ENCODE measurements around the gene SSBP4. TPM values are rescaled to one million over a fixed set of nuclear protein-coding genes. Genes with fewer than 3 reads are reported as not detected.
A peak's percentile ranks its signal among the peaks of the same experiment; 100 is the strongest.

SSBP4 gene
- total and polyA plus RNA-seq, 2 of the 4 experiments (the other 2 are of a cell fraction), result 14.9 to 39.7 TPM

GRCh38 chr19:18429717-18430416, 10.7 kb downstream of the SSBP4 start:
- H2AK5ac ChIP-seq (ENCODE audit: low read depth, low read length), result peak overlapping the region; percentile 76; the same call in 1 of the 2 replicates
- H4K91ac ChIP-seq (ENCODE audit: insufficient read depth, low read depth, low read length), result no peak overlapping the region
- peaks cover 9 to 55% of the 10 kb centered on the region in 2 experiments; a peak in 3 of 4 replicates for H3K79me1 ChIP-seq (ENCODE audit: low read depth in 1 of 2, low read length in 2 of 2)
- ATAC-seq (ENCODE audit: low read depth), result no peak
- peak overlapping the region; percentile 18 for H2AFZ ChIP-seq (replicated peaks; ENCODE audit: low read length, poor library complexity)
- no peak for DNase-seq
- peaks cover 15% of the 10 kb centered on the region for H3K9me1 ChIP-seq (ENCODE audit: insufficient read depth, low read length)
- POLR2A ChIA-PET (ENCODE audit: unreplicated experiment), result interaction anchor here (1.0 kb wide), 1 partner anchor 8 kb away, joined by 3 read pairs; no protein-coding TSS in a partner anchor
- peaks cover 37% of the 10 kb centered on the region for H4K20me1 ChIP-seq (ENCODE audit: insufficient read depth, low read length)
- no peak overlapping the region for H3K56ac ChIP-seq (ENCODE audit: extremely low read depth, insufficient read depth, low read length)
- H3K27me3 ChIP-seq (ENCODE audit: control insufficient read depth, insufficient read depth, low read length), result no peaks in the 10 kb centered on the region
- H3K4me2 ChIP-seq (ENCODE audit: low read depth, low read length), result no peak overlapping the region; the same call in 1 of the 2 replicates
- H3K36me3 ChIP-seq (ENCODE audit: control insufficient read depth, insufficient read depth, low read length), result no peaks in the 10 kb centered on the region; the same call in 1 of the 2 replicates
- H3K9ac ChIP-seq (ENCODE audit: low read depth, low read length), result no peak overlapping the region
- H3K9me3 ChIP-seq (ENCODE audit: control insufficient read depth, insufficient read depth, low read length), result no peaks in the 10 kb centered on the region
- dilution Hi-C loops (cut with HindIII; ENCODE audit: low sequenced_read_pairs, unreplicated experiment) (no loop called here), in situ Hi-C loops (cut with MboI; ENCODE audit: low sequenced_read_pairs) (no loop called here), intact Hi-C loops (cut with micrococcal nuclease) (no loop called here)
- H4K8ac ChIP-seq (ENCODE audit: low read depth in 2 of 2, low read length in 2 of 2), result no peak overlapping the region; a peak in 1 of 4 replicates
- no peak overlapping the region for H2BK20ac ChIP-seq (ENCODE audit: low read depth, low read length)
- no peak overlapping the region for H4K5ac ChIP-seq (ENCODE audit: low read depth, low read length)
- CTCF ChIA-PET, result no interaction called here
- H3K18ac ChIP-seq (ENCODE audit: low read depth, low read length), result no peak overlapping the region
- no peak overlapping the region for H2BK5ac ChIP-seq (ENCODE audit: low read depth, low read length, poor library complexity, severe bottlenecking)
- no TSS peak for BruUV-seq (replicated peaks)
- H2BK120ac ChIP-seq (ENCODE audit: low read depth, low read length), result no peak overlapping the region
- no peak overlapping the region for H3K14ac ChIP-seq (replicated peaks; ENCODE audit: low read depth, low read length)
- no peak overlapping the region for H3K27ac ChIP-seq (ENCODE audit: insufficient read depth, low read length)
- no peak overlapping the region for H3K23ac ChIP-seq (ENCODE audit: low read depth, low read length)
- H3K4me1 ChIP-seq (ENCODE audit: control insufficient read depth, insufficient read depth, low read length), result peaks cover 19% of the 10 kb centered on the region
- H3K4ac ChIP-seq (ENCODE audit: low read depth, low read length), result 0 out of 2 replicates have a peak overlapping the region, but pooled peaks have one; percentile 18
- no peak overlapping the region for H3K4me3 ChIP-seq (ENCODE audit: insufficient read depth, low read depth, low read length)
- H2BK15ac ChIP-seq (ENCODE audit: low read depth, low read length), result no peak overlapping the region
- no CpG with 5 or more reads among the region's 13 CpGs for WGBS, 2 experiments (ENCODE audit: extremely low coverage in 2 of 2, insufficient read length in 1 of 2)
- H2AK9ac ChIP-seq (replicated peaks; ENCODE audit: low read depth, low read length, poor library complexity), result peak overlapping the region; percentile 52
- TF ChIP-seq CTCF (conservative IDR thresholded peaks at IDR 0.05; ENCODE audit: low read depth, low read length) (no peak), BHLHE40 (IDR thresholded peaks at IDR 0.05; ENCODE audit: low read depth, low read length) (no peak), RCOR1 (IDR thresholded peaks at IDR 0.05; ENCODE audit: insufficient replicate concordance, low read length) (no peak), MAFK (IDR thresholded peaks at IDR 0.05; ENCODE audit: low read depth, low read length) (no peak), POLR2A (IDR thresholded peaks at IDR 0.05; ENCODE audit: low read depth, low read length) (no peak), NFE2L2 (IDR thresholded peaks at IDR 0.05; ENCODE audit: low read depth, low read length) (no peak), RFX5 (IDR thresholded peaks at IDR 0.05; ENCODE audit: low read depth, low read length) (no peak), ELK1 (IDR thresholded peaks at IDR 0.05; ENCODE audit: borderline replicate concordance, low read depth, low read length) (no peak), USF2 (IDR thresholded peaks at IDR 0.05; ENCODE audit: low read depth, low read length) (no peak), FOS (IDR thresholded peaks at IDR 0.05; ENCODE audit: low read depth, low read length) (no peak), MAZ (IDR thresholded peaks at IDR 0.05; ENCODE audit: borderline replicate concordance, low read depth, low read length) (no peak), MXI1 (IDR thresholded peaks at IDR 0.05; ENCODE audit: borderline replicate concordance, low read depth, low read length) (no peak), RAD21 (IDR thresholded peaks at IDR 0.05; ENCODE audit: low read length) (no peak), SMC3 (IDR thresholded peaks at IDR 0.05; ENCODE audit: low read depth, low read length) (no peak), CEBPB (IDR thresholded peaks at IDR 0.05; ENCODE audit: low read depth, low read length) (no peak)
